GM12892 (cell line): ENCODE data around the gene TMOD3.

ENCODE experiments used
- POLR2A ChIP-seq: IDR thresholded peaks from 2 replicates; pipeline ENCODE4 v1.6.1; 2011; ENCODE audit warnings: low read depth, low read length, control low read depth
- POLR2AphosphoS5 ChIP-seq: IDR thresholded peaks from 2 replicates; pipeline ENCODE4 v1.6.1; 2011; ENCODE audit warnings: low read depth, low read length, control low read depth
- TAF1 ChIP-seq: IDR thresholded peaks from 2 replicates; pipeline ENCODE4 v1.6.1; 2011; ENCODE audit warnings: low read depth, mild to moderate bottlenecking, control low read depth, low read length, borderline replicate concordance

- no peak for TF ChIP-seq POLR2A
- TF ChIP-seq POLR2AphosphoS5, result no peak
- TF ChIP-seq TAF1, result no peak
Measured at GRCh38 chr15:51912528-51912927, 83.1 kb downstream of the TMOD3 start.
